Measurements from ENCODE around the gene PHOSPHO2.
"Not testable (repeated sequence)": the region's sequence is repeated elsewhere in the genome, so short reads cannot be mapped to it uniquely, and the experiment has no call there.

Gene PHOSPHO2

GRCh38 chr2:169683425-169684134, 10.7 kb upstream of the PHOSPHO2 start:
- in situ Hi-C loops (cut with MboI; ENCODE audit: low sequenced_read_pairs), result no loop called here

GRCh38 chr2:169684135-169684565, 10.1 kb upstream of the PHOSPHO2 start:
- in situ Hi-C loops (cut with MboI; ENCODE audit: low sequenced_read_pairs), result no loop called here

GRCh38 chr2:169684712-169685111, 9.6 kb upstream of the PHOSPHO2 start:
- in situ Hi-C loops (cut with MboI; ENCODE audit: low sequenced_read_pairs), result not testable (repeated sequence)

GRCh38 chr2:169686825-169687224, 7.4 kb upstream of the PHOSPHO2 start:
- in situ Hi-C loops (cut with MboI; ENCODE audit: low sequenced_read_pairs), result not testable (repeated sequence)

GRCh38 chr2:169687943-169688342, 6.3 kb upstream of the PHOSPHO2 start:
- in situ Hi-C loops (cut with MboI; ENCODE audit: low sequenced_read_pairs), result not testable (repeated sequence)

- in situ Hi-C loops (cut with MboI; ENCODE audit: low sequenced_read_pairs), result no loop called here
Observed at GRCh38 chr2:169690958-169691357, 3.3 kb upstream of the PHOSPHO2 start.

GRCh38 chr2:169692718-169693117, 1.6 kb upstream of the PHOSPHO2 start:
- in situ Hi-C loops (cut with MboI; ENCODE audit: low sequenced_read_pairs), result no loop called here

- in situ Hi-C loops (cut with MboI; ENCODE audit: low sequenced_read_pairs), result no loop called here
Observed at GRCh38 chr2:169693360-169693759, 909 bp upstream of the PHOSPHO2 start.

- in situ Hi-C loops (cut with MboI; ENCODE audit: low sequenced_read_pairs), result no loop called here
Observed at GRCh38 chr2:169694894-169695260, 608 bp downstream of the PHOSPHO2 start.

- in situ Hi-C loops (cut with MboI; ENCODE audit: low sequenced_read_pairs), result no loop called here
Observed at GRCh38 chr2:169696381-169696780, 2.1 kb downstream of the PHOSPHO2 start.

- in situ Hi-C loops (cut with MboI; ENCODE audit: low sequenced_read_pairs), result not testable (repeated sequence)
Observed at GRCh38 chr2:169699173-169699572, 4.9 kb downstream of the PHOSPHO2 start.

GRCh38 chr2:169702996-169703395, 8.7 kb downstream of the PHOSPHO2 start:
- in situ Hi-C loops (cut with MboI; ENCODE audit: low sequenced_read_pairs), result no loop called here

- in situ Hi-C loops (cut with MboI; ENCODE audit: low sequenced_read_pairs), result no loop called here
Observed at GRCh38 chr2:169704160-169704708, 10.0 kb downstream of the PHOSPHO2 start.

- in situ Hi-C loops (cut with MboI; ENCODE audit: low sequenced_read_pairs), result no loop called here
Observed at GRCh38 chr2:169705927-169706326, 11.7 kb downstream of the PHOSPHO2 start.

GRCh38 chr2:169707626-169708025, 13.4 kb downstream of the PHOSPHO2 start:
- in situ Hi-C loops (cut with MboI; ENCODE audit: low sequenced_read_pairs), result no loop called here

- in situ Hi-C loops (cut with MboI; ENCODE audit: low sequenced_read_pairs), result no loop called here
Observed at GRCh38 chr2:169709331-169709730, 15.1 kb downstream of the PHOSPHO2 start.

GRCh38 chr2:169709981-169710380, 15.7 kb downstream of the PHOSPHO2 start:
- in situ Hi-C loops (cut with MboI; ENCODE audit: low sequenced_read_pairs), result no loop called here

GRCh38 chr2:169711751-169712509, 17.7 kb downstream of the PHOSPHO2 start:
- in situ Hi-C loops (cut with MboI; ENCODE audit: low sequenced_read_pairs), result no loop called here

- in situ Hi-C loops (cut with MboI; ENCODE audit: low sequenced_read_pairs), result no loop called here
Observed at GRCh38 chr2:169712791-169713227, 18.5 kb downstream of the PHOSPHO2 start.

GRCh38 chr2:169713331-169713730, 19.1 kb downstream of the PHOSPHO2 start:
- in situ Hi-C loops (cut with MboI; ENCODE audit: low sequenced_read_pairs), result no loop called here

- in situ Hi-C loops (cut with MboI; ENCODE audit: low sequenced_read_pairs), result no loop called here
Observed at GRCh38 chr2:169714699-169715098, 20.4 kb downstream of the PHOSPHO2 start.

All from hTERT RPE-1 (cell line).